ENCODE measurements around the gene SDHB.
A peak's percentile ranks its signal among the peaks of the same experiment; 100 is the strongest.

SDHB gene

GRCh38 chr1:16981269-16981849 is 72.5 kb downstream of the SDHB start:
- no peak for DNase-seq

DNA sequence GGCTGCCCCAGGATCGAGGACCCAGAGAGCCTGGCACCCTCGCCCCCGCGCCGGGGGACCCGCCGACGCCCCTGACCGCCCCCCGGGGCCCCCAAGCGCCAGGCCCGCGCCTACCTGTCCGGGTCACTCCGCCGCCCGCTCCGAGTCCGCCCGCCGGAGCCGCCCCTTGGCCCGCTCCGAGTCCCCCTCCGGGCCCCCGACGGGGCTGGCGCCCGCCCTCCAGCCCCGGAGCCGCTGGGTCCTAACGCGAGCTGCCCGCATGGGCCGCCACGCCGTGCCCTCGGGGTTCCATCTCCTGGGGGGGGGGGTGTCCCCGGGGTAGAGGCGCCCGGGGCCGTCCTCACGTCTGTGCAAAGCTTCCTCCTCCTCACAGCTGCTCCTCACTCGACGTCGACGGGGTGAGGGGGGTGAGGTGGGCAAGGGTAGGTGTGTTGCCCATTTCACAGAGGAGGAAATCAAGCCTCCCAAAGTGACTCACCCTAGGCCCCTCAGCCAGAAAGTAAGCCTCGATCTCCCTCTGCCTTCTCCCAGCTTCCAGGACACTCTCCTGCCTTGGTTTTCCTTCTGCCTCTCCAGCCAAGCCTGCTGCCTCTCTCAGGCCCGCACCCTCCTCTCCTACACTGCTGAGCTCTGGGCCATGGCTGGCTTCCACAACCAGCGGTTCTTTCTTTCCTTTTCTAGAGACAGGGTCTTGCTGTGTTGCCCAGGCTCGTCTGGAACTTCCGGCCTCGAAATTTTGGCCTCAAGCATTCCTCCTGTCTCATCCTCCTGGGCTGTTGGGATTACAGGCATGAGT is 73.2 kb downstream of the SDHB start, which contains the start of gene MFAP2:
TSS of gene MFAP2 (minus strand) at position 148 of the 796 bp plus-strand sequence. CDS start 2,347 bp downstream, outside the sequence.
- no peak for DNase-seq

GRCh38 chr1:16979475-16980327 is 74.1 kb downstream of the SDHB start:
- DNase-seq: peak in 1 of 2 experiments; percentile 10

DNA sequence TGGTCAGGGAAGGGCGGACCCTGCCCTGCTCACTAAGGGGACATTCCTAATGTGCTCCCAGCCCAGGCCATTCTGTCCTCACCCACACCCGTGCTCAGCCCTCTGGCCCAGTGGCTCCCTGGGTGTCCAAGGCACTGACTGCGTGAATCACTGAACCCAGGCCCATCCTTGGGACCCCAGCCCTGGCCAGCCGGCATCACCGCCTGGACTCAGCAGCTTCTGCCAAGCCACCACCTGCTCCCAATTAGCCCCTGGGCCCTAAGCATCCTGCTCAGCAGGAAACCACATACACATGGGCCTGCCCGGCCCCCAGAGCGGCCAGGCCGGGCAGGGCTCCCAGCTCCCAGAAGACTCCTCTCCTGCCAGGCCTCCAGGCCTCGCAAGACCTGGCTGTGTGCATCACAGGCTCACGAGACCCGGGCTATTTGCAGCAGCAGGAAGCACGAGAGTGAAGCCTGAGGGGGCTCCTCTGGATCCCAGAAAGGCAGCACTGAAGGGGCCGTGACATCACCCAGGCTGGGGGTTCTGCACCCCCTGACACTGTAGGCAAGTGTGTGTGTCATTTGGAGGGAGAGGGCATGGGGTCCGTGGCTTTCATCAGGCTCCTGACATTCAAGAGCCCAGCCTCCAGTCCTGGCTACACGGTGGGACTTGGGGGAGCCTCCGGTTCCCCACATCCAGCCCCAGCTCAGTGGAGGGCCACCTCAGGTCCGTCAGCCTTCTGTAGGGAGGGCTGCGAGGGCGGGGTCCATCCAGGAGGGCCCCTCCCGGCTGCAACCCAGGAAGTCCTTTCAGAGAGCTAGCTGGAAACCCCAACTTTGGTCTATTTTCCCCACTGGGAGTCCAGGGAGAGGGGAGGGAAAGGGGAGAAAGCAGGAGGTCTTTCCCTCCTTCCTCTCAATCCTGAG is 75.0 kb downstream of the SDHB start:
- DNase-seq: no peak

GRCh38 chr1:16978139-16978538 is 75.7 kb downstream of the SDHB start:
- DNase-seq: no peak

- DNase-seq: no peak
Observed at GRCh38 chr1:16977377-16977776, 76.5 kb downstream of the SDHB start.

GRCh38 chr1:16976966-16977365 is 76.9 kb downstream of the SDHB start:
- DNase-seq: no peak

- no peak for DNase-seq
Observed at GRCh38 chr1:16975838-16976237, 78.0 kb downstream of the SDHB start.

DNA sequence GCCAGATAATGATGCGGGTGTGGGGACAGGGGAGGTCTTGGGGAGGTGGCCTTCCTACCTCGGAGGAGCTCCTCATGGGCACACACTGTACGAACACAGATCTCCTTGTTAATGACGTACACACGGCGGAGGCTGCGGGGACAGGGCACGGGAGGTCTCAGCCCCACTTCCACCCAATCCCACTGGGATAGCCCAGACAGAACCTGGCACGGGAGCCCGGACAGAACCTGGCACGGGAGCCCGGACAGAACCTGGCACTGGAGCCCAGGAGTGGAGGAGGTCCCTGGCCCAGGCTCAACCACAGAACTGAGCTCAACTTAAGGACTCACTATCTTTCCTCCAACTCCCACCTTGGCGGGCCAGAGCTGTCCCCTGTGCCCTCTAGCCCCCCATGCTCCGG is 78.6 kb downstream of the SDHB start:
- no peak for DNase-seq

DNA sequence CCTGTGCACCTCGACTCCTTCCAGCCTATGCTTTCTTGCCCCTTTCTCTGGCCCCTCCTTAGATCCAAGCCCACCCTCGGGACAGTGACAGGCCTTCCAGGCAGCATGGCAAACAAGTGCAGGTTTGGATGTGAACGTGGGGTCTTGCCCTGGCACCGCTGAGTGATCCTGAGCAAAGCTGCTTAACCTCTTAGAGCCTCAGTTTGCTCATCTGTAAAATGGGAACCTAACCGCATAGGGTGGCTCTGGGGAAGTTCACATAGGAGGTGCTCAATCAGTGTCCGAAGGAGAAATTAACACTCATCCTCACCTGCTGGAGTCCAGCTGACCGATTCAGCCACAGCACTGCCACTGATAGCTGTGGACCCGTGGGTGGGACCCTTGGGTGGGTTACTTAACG is 80.6 kb downstream of the SDHB start:
- DNase-seq: no peak

DNA sequence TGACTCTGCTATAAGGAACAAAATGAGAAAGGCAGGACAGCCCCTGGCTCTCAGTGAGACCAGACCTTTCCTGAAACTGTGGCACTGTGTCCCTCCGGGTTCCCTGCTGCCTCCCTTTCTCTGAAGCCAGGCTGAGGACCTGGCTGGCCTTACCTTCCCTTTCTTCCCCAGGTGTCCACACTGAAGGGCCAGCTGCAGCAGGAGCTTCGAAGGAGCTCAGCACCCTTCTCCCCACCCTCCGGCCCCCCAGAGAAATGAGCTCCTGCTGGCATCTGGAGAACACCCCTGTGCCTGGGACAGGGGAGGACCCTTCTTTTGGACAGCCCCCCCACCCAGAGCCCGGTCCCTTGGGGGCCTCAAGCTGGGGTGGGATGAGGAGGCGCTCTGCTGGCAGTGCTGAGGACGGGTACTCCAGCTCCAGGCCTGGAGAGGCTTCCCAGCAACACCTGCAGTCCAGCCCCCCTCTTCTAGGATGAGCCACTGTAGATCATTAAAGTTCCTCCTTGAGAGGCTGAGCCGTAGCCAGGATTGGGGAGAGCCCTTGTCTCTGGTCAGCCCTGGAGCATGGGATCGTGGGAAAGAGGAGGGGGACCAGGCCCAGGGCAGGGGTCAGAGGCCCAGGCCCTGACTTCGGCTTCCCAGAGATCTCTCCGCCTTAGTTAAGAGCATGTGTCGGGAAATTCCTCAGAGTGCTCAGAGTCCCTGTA is 81.5 kb downstream of the SDHB start:
- DNase-seq: no peak

DNA sequence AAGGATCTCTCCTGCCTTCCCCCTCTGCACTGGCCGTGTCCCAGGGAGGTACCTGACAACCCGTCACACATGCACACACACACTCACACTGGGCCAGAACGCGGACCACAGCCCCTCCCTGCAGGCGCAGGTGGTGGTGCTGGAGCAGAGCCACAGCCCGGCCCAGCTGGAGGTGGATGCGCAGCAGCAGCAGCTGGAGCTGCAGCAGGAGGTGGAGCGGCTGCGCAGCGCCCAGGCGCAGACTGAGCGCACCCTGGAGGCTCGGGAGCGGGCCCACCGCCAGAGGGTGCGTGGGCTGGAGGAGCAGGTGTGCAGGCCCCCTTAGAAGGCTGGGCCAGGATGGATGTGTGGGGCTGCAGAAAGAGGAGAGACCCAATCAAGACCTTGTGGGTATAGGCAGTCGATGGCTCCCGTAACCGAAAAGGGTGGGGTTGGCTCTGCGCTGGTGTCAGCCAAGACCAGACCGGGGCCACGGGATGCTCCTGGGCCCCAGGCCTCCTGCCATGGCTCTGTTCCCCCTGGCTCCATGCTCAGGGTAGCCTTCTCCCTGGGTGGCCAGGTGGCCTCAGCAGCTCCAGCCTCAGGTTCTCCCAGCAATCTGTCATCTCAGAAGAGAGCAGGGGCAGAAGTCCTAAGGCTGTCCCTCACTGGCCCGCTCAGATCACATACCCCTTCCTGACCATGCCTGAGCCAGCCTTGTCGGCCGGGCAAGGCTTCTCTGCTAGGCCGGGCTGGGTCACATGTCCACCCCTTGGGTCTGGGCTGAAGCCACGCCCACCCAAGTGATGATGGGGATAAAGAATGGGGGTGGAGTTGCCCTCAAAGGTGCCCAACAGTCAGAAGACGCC is 82.3 kb downstream of the SDHB start:
- no peak for DNase-seq

GRCh38 chr1:16970132-16970910 is 83.5 kb downstream of the SDHB start:
- no peak for DNase-seq

- DNase-seq: no peak
Observed at GRCh38 chr1:16969651-16970050, 84.2 kb downstream of the SDHB start.

DNA sequence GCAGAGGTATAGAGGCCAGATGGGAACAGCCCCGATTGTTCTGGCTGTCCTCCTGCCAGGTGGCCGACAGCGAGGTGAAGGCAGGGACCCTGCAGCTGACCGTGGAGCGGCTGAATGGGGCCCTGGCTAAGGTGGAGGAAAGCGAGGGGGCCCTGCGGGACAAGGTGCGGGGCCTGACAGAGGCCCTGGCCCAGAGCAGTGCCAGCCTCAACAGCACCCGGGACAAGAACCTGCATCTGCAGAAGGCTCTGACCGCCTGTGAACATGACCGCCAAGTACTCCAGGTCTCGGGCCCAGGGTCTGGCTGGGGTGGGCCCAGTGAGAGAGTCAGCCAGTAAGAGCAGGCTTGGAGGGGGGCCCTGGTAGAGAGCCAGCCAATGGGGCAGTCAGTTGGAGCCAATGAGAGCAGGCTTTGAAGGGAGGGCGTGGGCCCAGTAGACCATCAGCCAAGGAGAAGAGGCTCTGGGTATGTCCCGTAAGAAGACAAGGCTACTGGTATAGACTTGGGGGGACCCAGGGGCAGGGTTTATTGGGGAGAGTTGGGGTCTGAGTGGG is 84.7 kb downstream of the SDHB start:
- DNase-seq: no peak
